Activated CD8-positive, alpha-beta memory T cell treated with anti-CD3 and anti-CD28 coated beads for 24 hours (primary cell): ENCODE measurements around the gene TAC4.

ENCODE experiments used
- DNase-seq: peaks from one replicate; pipeline ENCODE4 v3.0.0-alpha.2; 2020

TAC4 gene

DNA sequence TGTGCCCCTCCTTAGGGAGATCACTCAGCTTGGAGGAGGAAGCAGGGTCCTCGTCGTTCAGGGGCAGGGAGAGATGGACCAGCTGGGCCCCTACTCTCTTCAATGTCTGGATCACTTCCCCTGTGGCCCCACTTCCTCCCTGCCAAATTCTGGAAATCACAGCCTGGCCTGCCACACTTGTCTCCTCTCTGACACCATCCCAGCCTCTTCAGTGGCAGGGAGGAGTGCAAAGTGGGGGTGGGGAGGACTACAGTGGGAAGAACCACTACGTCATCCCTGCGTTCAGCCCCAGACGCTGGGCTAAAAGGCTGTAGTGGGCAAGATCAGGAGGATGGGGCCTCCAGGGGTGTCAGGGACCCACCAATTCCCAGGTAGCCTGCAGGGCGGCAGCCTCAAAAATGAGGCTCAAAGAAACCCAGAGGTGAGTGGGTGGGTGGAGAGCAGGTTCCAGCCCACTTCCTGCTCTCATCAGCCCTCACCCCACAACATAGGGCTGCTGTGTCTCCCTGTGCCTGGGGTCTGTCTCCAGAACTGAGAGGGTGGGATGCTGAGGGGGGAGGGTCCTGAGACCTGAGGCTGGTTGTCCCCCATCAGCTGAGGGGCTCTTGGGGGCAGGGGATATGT, 25.0 kb upstream of the TAC4 start:
- DNase-seq, result no peak

DNA sequence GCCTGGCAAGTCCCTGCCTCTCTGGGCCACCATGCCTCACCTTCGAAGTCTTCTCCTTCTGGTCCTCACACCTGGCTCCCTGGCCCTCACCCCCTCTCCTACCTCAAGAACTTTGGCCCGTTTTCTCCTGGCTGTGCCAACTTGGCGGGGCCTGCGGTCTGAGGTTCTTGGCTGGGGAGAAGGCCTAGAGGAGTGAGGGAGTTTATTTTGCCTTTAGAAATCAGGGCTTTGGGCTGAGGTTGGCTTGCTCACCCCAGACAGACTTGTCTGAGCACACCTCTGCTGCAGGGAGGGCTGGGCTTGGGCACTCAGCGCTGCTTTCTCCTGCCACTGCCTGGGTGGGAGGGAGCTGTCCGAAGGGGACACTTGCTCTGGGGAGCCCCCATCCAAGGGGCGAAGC, 23.3 kb upstream of the TAC4 start:
- DNase-seq, result no peak

DNA sequence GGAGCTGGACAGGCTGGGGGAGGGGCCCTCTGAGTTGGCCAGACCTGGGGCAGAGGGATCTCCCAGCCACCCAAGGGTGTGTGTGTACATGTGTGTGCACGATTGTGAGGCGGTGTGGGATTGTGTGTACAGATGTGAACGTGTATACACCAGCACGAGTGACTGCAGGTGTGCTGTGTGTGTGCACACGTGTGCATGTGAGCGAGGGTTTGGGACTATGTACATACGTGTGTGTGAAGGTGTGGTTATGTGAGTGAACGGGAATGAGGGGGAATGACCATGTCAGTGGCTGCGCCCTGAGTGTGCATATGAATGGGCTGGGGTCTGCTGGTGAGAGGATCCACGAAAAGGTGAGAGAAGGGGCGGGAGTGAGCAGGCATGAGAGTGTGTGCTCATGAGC, 22.4 kb upstream of the TAC4 start:
- no peak for DNase-seq

DNA sequence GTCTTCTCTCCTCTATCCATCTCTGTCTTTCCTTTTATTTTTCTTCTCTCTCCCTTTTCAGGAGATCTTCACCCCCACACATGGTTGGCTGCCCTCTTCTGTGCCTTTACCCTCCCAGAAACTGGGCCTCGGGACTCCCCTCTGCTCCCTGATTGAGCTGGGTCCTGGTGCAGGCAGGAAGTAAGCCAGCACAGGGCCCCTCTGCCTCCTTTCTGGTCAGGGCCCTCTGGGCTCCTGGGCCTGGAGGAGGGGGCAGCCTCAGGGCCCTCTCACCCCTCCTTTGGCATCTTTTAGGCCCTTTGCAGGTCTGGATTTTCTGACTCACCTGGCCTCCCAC, 21.1 kb upstream of the TAC4 start:
- no peak for DNase-seq

DNA sequence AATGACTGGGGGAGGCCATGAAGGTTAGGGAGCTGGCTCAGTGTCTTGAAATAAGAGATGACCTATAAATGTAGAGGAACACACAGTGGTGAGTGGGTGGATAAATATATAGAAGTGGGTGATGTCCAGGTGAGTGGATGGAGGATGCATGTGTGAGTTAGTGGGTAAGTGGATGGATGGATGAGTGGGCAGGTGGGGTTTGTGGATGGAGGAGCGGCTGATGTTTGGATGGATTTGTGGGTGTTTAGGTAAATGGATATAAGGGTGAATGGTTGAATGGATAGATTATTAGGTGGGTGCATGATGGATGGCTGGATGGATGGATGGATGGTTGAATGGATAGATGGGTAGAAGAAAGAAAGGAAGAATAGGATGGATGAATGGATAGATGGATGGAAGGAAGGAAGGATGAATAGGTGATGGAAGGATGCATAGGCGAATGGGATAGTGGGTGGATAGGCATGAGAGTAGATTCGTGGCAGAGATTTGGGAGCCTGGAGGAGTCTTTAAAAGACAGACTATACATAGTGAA, 19.1 kb upstream of the TAC4 start:
- no peak for DNase-seq

DNA sequence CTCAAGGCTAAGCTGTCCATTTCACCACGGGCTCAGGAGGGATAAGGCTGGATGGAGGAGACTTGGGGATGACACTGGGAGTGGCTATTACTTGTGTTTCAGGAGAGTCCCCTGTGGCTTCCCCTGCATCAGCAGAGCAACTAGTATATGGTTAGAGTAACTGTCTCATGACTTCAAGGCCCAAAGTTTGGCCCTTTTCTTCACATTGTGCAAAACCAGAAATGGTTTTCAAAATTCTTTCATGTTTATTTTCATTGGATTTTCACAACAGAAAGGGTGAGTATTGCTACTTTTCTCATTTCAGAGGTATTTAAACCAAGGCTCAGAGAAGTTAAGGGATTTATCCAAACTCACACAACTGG, 18.1 kb upstream of the TAC4 start:
- no peak for DNase-seq

DNA sequence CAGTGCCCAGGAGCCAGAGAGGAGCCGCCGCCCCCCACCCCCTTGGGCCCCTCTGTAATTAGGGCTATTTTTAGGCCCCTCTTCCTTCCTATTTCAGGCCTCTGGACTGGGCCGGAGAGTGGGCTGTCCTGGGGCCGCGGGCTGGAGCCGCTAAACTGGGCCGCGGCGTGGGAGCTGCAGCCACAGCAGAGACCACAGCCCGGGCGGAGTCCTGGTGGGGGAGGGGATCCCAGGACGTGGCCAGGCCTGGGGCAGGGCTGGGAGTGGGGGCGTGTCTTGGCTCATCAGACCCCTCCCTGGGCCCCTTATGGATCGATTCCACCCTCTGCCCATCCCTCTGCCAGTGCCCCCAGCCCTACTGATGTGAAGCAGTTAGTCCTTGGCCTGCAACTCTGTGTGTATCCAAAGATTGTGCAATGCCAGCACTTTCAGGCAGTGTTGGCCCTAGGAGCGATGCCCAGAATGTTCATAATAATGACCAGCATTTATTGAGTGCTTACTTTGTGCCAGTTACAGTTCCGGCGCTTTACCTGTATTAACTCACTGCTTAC, 15.0 kb upstream of the TAC4 start:
- DNase-seq, result no peak

DNA sequence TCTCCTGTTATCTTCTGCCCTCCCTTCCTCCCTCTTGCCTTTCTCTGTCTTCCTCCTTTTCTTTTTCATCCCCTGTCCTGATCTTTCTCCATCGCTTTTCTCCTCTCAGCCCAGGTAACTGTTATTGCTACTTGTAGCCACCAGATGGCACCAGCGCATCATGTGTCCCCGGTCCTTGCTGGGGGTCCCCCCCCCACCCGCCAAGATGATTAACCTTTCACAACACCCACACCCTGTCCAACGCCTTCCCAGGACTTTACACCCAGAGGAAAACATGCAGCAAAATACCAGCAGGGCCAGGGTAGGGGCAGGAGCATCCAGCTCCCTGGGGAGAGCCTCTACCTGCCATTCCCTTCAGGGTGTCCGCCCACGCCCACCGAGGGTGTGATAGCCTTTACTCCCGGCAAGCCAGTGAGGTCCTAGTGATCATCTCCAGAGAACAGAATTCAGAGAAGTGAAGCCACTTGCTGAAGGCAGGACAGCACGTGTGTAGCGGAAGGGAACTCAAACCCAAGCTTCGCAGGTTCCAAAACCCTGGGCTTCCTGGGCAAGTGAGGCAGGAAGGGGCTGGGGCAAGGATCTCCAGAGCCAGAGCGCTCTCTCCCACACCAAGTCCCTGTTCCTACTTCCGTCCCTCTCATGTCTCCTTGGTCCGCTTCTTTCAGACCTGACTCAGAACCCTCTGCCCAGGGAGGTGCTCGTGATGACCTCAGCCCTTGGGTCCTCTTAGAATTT, 13.4 kb upstream of the TAC4 start:
- peak; percentile 84 for DNase-seq

DNA sequence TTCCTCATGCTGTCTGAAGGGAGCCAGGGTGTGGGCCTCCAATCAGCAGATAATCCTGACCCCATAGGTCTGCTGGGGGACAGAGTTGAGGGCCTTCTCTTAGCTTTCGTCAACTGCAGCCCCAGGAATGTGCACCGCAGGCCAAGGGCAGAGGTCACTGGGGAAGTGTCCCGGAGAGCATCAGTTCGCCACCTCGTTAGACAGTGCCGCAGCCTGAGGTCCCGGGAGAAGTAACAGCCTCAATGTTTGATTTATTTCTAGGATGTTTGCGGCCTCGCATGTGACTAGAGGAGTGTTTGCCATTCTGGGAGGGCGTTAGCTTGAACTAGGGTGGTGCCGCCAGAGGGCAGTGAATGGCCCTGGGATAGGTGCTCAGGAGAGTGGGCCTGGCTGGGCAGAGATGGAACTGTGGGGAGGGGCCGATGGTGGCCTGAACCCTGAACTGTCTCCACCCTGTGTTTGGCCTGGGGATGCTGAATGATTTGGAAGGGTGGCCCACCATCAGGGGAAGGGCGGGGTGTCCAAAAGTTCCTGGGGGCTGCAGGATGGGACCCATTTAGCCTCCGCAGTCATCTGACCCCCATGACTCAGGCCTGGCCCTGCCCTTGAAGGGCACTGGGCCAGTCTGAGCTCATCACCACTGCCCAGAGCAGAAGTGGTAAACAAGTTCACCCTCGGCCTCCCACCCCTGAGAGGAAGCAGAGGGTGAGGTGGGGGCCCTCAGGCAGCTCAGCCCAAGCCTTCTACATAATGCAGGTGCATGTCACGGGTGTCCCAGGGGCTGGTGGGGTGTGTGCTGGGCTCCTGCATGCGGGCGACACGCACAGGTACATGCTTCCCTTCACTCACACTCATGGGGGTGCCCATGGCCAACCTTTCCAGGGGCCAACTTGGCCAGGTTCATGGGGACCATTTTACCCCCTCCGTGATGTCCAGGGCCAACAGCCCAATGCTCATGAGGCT, 12.4 kb upstream of the TAC4 start:
- DNase-seq, result no peak

DNA sequence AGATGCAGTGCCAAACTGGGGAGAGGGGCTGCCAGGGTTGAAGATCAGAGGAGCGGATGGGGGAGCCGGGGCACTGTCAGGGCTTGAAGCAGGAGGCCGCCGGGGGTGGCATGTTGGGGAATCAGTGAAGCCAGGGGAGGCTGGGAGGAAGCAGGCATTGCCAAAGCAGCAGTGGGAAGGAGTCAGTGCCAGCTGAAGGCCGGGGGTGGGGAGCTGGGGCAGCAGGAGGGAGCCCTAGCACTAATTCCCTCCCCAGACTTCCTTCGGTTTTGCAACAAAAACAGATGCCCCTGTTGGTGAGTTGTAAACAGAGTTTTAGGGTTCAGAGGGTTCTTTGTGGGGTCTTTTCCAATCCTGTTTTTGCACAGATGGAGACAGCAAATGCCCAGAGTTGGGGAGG, 10.9 kb upstream of the TAC4 start:
- no peak for DNase-seq

DNA sequence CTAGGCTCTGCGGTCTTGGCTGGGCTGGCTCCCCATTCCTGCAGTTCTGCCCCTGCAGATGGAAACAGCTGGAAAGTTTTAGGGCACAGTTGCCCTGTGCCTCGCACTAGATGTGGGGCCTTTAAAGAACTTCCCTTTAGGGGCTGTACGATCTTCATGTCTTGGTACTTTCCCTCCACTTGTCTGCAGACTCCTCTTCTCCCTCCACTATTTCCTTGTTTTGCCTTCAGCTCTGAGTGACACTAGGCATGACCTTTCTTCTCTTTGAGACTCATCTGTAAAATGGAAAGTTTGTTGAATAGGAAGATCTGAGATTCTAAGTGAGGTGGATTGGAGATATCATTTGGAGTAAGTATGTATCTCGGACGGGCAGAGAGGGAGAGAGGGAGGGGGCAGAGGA, 6.3 kb upstream of the TAC4 start:
- DNase-seq, result no peak

DNA sequence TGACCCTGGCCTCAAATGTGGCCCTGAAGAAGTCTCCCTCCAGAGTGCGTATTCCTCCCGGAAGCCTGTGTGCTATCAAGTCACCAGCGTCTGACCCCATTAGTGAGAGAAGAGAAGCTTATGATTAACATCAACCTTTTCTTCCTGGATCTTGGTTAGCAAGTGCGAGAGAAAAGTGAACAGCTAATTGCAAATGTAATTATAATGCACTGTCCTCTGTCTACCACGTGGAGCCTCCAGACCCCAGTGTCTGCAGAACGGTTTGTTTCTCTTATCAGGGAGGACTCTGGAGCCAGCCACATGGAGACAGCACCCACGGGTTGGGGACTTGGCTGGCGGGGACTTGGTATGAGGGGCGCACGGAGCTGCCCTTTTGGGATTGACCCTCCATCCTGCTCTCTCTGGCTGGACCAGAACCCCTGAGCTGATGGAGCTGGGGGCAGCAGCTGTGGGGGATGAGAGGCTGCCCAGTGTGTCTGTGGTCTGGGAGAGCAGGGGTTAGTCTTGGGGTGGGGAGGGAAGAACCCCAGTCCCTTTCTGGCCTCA, 5.7 kb upstream of the TAC4 start:
- DNase-seq, result no peak

DNA sequence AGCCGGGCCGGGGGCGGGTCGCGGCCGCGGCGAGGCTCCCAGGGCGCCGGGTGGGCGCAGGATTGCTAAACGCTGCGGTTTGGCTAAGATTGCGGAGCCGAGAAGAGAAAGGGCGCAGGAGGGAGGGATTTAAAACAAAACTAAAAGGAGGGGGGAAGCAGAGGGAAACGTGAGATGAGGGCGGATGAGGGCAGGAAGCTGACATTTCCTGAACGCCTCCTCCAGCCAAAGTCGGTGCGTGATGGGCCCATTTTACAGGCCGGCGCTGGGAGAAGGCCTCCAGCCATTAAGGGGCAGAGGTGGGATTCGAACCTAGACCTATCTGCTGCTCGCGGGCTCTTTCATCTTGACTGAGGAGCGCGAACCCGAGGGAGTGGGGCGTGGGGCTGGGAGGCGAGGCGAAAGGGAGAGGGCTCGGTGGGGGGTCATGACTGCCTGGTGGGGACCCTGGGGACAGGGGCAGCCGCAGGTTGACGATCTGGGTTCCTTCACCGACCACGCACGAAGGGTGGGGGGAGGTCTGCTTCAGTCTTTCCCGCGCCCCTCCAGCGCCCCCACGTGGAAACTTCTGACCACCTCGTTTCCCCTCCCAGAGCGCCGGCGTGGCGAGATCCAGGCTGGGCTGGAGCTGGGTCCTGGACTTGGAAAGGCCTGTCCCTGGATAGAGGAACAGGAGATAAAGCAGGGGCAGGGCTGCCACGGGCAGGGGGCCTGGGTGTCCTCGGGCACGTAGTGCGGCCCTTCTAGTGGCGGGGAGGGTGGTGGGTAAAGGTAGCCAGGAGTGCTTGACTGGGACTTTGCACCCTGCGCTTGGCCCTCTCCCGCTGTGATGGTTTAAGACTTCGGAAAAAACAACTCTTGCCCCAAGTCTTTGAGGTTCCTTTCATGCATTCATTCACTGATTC, 3.8 kb upstream of the TAC4 start:
- peak; percentile 86 for DNase-seq

DNA sequence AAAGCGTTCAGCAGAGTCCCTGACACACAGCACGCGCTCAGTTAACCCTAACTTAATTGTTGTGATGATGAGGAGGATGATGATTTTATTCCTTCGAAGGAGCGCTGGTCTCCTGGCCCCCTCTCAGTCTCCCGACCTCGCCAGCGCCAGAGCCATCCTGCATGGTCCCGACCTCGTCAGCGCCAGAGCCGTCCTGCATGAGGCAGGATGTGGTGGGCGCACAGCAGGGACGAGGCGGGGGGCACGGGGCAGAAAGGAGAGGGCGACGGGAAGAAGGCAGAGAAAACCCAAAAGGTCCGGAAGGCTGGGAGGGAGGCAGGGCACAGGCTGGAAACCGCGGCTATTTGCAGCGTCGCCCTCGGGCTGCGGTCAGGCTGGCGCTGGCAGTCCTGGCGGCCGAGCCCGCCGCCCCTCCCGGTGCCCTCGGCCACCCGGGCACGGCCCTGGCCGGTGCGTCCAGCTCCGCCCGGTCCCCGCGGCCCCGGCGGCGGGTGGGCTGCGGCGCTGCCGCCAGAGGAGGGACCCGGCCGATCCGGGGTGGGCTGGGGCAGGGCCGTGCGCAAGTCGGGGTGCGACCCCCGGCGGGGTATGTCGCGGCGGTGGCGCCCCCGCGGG, 3.0 kb upstream of the TAC4 start:
- peak; percentile 65 for DNase-seq

DNA sequence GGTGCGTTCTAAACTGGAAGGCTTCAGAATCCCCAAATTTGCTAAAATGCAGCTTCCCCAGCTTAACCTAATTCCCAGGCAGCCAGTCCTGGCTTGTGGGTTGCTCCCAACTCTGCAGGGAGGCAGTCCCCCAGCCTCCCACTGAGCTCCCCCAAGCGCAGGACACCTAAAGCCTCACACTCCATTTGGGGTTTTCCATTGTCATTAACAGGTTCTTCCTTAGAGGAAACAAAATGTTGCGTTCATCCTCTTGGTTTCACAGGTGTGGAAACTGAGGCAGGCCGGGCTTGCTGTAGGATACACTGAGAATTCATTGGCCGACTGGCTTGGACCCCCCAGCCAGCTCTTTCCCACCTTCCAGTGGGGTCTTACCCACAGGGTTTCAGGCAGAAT, 2.3 kb upstream of the TAC4 start:
- DNase-seq, result no peak

DNA sequence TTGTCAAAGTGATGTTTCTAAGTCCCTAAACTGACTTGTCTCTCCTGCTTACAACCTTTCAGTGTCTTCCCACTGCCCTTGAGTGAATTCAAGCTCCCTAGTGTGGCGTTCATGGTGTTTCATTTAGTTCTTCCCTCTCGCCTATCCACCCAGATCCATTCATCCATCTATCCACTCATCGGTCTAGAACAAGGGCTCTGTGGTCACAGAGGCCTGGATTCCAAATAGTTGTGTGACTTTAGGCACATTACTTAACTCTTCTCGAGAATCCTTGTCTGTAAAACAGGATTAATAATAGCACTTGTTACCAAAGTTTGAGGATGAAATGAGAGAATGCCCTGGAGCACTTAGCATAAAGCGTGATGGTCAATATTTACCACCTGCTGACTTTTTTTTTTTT, 870 bp upstream of the TAC4 start:
- DNase-seq, result no peak

DNA sequence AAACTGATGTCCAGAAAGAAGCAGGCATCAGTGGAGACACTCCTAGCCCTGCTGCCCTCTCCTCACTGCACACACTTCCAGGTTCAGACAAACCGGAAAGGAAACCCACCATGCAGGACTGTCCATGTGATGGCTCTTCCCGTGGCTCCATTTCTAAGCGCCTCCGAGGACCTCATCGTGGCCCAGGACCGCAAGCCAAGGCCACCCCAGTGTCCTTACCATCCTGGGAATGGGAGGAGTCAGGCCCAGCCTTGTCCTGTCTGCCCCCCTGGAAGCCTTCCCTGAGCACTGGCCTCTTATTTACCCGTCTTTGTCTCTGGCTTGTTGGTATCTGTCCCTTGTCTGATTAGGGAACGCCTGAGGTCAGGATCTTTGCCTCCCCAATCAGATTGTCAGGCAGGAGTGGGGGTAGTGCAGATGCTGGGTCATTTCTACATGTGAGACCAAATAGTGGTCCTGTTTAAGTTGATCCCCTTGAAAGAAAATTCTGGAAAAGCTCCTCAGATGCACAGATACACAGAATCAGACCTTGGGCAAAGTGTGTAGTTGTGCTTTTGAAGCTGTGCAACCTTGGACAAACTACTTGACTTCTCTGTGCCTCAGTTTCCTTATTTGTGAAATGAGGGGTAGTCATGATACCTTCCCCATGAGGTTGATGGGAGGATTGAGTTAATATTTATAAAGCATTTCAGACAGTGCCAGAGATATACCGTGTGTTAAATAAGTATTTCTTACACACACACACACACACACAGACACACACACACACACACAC, 744 bp downstream of the TAC4 start:
- no peak for DNase-seq

DNA sequence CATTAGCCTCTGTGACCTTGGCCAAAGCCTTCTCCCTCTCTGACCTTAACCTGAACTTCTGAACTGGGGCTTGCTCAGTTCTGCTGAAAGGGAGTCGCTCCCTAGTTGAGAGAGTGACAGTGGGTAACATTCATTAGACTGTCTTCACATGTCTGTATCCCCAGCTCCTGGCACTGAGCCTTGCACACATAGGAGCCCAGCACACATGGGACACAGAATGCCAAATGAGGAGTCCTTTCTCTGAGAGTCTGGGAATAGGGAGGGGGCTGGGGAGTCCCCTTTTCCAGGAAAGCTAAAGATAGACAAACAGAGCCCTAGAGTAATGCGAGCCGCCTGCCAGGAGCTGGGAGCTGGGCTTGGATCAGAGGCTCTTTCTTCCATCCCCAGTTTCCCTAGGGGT, 2.5 kb downstream of the TAC4 start:
- DNase-seq, result no peak

DNA sequence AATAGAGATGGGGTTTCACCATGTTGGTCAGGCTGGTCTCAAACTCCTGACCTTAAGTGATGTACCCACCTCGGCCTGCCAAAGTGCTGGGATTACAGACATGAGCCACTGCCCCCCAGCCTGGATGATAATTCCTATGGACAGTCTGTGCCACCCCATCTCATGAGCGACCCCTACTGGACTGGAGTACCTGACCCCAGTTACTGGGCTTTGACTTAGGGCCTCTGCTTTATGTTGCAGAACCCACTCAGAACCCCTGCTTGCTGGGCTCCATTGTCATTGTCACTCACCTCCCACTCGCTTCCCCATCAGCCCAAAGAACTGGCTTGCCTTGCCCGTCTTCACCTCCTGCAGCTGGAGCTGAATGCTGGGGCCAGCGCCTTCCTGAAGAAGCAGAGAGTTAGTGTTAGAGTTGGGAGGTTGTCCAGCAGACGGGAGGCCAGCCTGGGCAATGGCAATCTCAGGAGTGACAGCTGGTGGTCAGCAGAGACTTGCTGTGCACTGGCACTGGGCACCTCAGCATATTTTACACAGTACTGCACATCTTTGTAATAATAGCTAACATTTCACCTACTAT, 4.0 kb downstream of the TAC4 start:
- DNase-seq, result no peak

DNA sequence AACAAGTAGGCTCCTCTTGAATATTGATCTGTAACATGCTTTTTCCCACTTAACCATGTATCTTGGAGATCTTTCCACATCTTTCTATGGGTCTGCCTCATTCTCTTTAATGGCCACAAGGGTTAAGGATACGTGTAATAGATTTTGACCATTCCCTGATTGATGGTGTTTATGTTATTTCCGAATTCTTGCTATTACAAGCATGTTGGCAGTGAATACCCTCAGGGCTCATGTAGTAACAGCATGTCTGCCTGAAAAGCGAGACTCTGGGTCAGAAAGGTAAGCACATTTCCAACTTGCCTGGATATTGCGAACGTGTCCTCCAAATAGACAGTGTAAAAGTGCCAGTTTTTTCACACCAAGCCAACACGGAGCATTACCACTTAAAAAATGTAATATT, 5.0 kb downstream of the TAC4 start:
- DNase-seq, result no peak
